ENCODE data around the gene NAA35. TPM values are rescaled to one million over a fixed set of nuclear protein-coding genes. Genes with fewer than 3 reads are reported as not detected.

The NAA35 gene
- total RNA-seq, 1 experiment from 2014 or later, result 33.6 TPM

DNA sequence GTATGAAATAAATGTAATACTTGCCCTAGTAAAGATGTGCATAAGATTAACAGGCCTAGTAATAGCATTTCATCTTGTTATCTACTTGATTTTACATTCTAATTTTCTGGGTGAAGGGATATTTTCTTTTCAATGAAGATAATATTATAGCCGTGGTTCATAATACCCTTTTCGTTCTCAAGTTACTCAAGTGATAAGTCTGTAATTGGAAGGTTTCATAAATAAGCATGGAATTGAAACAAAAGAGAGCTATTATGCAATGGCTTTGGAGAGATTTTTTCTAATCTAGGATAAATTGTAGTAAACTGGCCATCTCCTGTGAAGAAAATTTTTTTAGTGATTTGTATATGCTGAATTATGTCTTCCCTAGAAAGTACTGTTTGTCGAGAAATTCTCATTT, 19.0 kb downstream of the NAA35 start:
- TF ChIP-seq EZH2 (IDR thresholded peaks at IDR 0.05; ENCODE audit: low read depth), result no peak
- TF ChIP-seq, protein P1, sequence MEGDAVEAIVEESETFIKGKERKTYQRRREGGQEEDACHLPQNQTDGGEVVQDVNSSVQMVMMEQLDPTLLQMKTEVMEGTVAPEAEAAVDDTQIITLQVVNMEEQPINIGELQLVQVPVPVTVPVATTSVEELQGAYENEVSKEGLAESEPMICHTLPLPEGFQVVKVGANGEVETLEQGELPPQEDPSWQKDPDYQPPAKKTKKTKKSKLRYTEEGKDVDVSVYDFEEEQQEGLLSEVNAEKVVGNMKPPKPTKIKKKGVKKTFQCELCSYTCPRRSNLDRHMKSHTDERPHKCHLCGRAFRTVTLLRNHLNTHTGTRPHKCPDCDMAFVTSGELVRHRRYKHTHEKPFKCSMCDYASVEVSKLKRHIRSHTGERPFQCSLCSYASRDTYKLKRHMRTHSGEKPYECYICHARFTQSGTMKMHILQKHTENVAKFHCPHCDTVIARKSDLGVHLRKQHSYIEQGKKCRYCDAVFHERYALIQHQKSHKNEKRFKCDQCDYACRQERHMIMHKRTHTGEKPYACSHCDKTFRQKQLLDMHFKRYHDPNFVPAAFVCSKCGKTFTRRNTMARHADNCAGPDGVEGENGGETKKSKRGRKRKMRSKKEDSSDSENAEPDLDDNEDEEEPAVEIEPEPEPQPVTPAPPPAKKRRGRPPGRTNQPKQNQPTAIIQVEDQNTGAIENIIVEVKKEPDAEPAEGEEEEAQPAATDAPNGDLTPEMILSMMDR (conservative IDR thresholded peaks at IDR 0.05), result no peak
- peaks cover 14% of the 10 kb centered on the region; the same call in 1 of the 2 replicates for H3K36me3 ChIP-seq (ENCODE audit: low read depth)
- H3K9me3 ChIP-seq (ENCODE audit: insufficient read depth, low read depth), result no peaks in the 10 kb centered on the region
- H3K27ac ChIP-seq, result no peak overlapping the region
- ChIA-PET POLR2A (ENCODE audit: unreplicated experiment) (no interaction called here), CTCF (no interaction called here)
- H3K4me3 ChIP-seq, result no peak overlapping the region
- H2AFZ ChIP-seq, result no peak overlapping the region
- no peak for DNase-seq
- 0 out of 2 replicates have a peak, but pooled peaks cover 11% of the 10 kb centered on the region for H3F3A ChIP-seq (ENCODE audit: insufficient read depth, low read depth)
- H3K4me2 ChIP-seq, result no peak overlapping the region
- BruUV-seq (replicated peaks), result no TSS peak
- peaks cover 15% of the 10 kb centered on the region for H3K79me2 ChIP-seq (ENCODE audit: low read depth)
- no peaks in the 10 kb centered on the region for H3K4me1 ChIP-seq (replicated peaks; ENCODE audit: insufficient read depth)
- H3K27me3 ChIP-seq (ENCODE audit: insufficient read depth, low read depth), result no peaks in the 10 kb centered on the region
- peaks cover 3% of the 10 kb centered on the region; the same call in 1 of the 2 replicates for H4K20me1 ChIP-seq (ENCODE audit: insufficient read depth)
- intact Hi-C loops (cut with micrococcal nuclease; ENCODE audit: unreplicated experiment), result no loop called here
- no peaks in the 10 kb centered on the region for H3K9me2 ChIP-seq (ENCODE audit: insufficient read depth)

DNA sequence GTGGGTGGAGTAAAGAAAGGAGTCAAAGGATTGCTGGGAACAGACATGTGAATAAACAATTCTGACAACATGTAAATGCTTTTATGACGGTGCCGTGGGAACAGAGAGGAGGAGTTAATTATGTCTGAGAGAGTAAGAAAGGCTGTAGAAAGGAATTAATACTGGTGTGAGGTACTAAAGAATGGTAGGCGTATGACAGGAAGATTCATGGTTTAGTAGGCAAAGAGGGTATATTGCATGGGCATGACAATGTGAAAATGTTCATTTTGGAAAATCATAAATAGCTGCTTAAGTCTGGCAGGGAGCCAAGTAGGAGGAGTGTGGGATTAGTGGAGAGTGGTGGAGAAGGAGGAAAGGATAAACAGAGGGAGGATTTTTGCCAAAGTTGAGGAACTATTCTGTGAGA, 19.7 kb downstream of the NAA35 start:
- no peak for DNase-seq
- ChIA-PET CTCF (no interaction called here), POLR2A (ENCODE audit: unreplicated experiment) (no interaction called here)
- no TSS peak for BruUV-seq (replicated peaks)
- Histone ChIP-seq H3K4me1 (replicated peaks; ENCODE audit: insufficient read depth) (no peaks in the 10 kb centered on the region), H3K36me3 (ENCODE audit: low read depth) (peaks cover 12% of the 10 kb centered on the region), H3K9me3 (ENCODE audit: insufficient read depth, low read depth) (no peaks in the 10 kb centered on the region), H3K79me2 (ENCODE audit: low read depth) (peaks cover 11% of the 10 kb centered on the region), H3K27ac (no peak overlapping the region), H3K9me2 (ENCODE audit: insufficient read depth) (no peaks in the 10 kb centered on the region), H4K20me1 (ENCODE audit: insufficient read depth) (peaks cover 3% of the 10 kb centered on the region), H3K27me3 (ENCODE audit: insufficient read depth, low read depth) (no peaks in the 10 kb centered on the region), H3K4me3 (no peak overlapping the region), H3K4me2 (no peak overlapping the region), H3F3A (ENCODE audit: insufficient read depth, low read depth) (0 out of 2 replicates have a peak, but pooled peaks cover 11% of the 10 kb centered on the region), H2AFZ (no peak overlapping the region)
- no peak for TF ChIP-seq EZH2 (IDR thresholded peaks at IDR 0.05; ENCODE audit: low read depth)
- TF ChIP-seq, protein P1 (conservative IDR thresholded peaks at IDR 0.05), result no peak
- intact Hi-C loops (cut with micrococcal nuclease; ENCODE audit: unreplicated experiment), result no loop called here

DNA sequence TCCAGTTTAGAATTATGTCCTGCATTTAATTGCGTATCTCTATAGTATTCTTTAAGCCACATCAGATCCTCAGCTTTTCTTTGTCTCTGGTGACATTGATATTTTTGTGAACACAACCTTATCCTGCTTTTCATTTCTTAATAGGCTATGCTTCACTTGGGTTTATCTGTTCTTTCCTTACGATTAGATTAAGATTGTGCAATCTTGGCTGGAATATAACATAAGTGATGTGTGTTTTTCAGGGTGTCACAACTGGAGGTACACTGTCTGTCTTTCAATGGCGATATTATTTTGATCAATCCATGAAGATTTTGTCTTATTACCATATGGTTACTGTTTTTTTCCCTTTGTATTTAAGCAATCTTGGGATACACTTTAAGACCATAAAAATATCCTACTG, 23.6 kb downstream of the NAA35 start:
- ChIA-PET POLR2A (ENCODE audit: unreplicated experiment) (no interaction called here), CTCF (interaction anchor here (0.6 to 0.7 kb wide), 2 partner anchors 37 to 133 kb away, joined by 5 to 11 read pairs; no protein-coding TSS in a partner anchor)
- Histone ChIP-seq H3K36me3 (ENCODE audit: low read depth) (peaks cover 17% of the 10 kb centered on the region), H3K4me2 (no peak overlapping the region), H3K4me1 (replicated peaks; ENCODE audit: insufficient read depth) (no peaks in the 10 kb centered on the region), H3K4me3 (no peak overlapping the region), H4K20me1 (ENCODE audit: insufficient read depth) (no peaks in the 10 kb centered on the region; the same call in 1 of the 2 replicates), H2AFZ (no peak overlapping the region), H3K9me3 (ENCODE audit: insufficient read depth, low read depth) (no peaks in the 10 kb centered on the region), H3F3A (ENCODE audit: insufficient read depth, low read depth) (0 out of 2 replicates have a peak, but pooled peaks cover 5% of the 10 kb centered on the region), H3K27me3 (ENCODE audit: insufficient read depth, low read depth) (no peaks in the 10 kb centered on the region), H3K27ac (no peak overlapping the region), H3K79me2 (ENCODE audit: low read depth) (no peaks in the 10 kb centered on the region), H3K9me2 (ENCODE audit: insufficient read depth) (no peaks in the 10 kb centered on the region)
- BruUV-seq (replicated peaks), result no TSS peak
- TF ChIP-seq, protein P1 (conservative IDR thresholded peaks at IDR 0.05), result no peak
- TF ChIP-seq EZH2 (IDR thresholded peaks at IDR 0.05; ENCODE audit: low read depth), result no peak
- intact Hi-C loops (cut with micrococcal nuclease; ENCODE audit: unreplicated experiment), result no loop called here
- no peak for DNase-seq
